GM19397 (cell line): Measurements from ENCODE around the gene FRMD1.

Source experiments
- ATAC-seq: cut with Tn5 transposase; IDR thresholded peaks from one replicate; pipeline ENCODE4 v1.9.1; 2021; ENCODE audit warnings: mild to moderate bottlenecking, moderate library complexity; ENCODE audit not compliant: unreplicated experiment

The FRMD1 gene

GRCh38 chr6:168113226-168113625 lies 34.2 kb upstream of the FRMD1 start:
- no peak for ATAC-seq

GRCh38 chr6:168111911-168112310 lies 32.9 kb upstream of the FRMD1 start:
- no peak for ATAC-seq

- ATAC-seq = no peak
Observed at GRCh38 chr6:168110437-168110836, 31.4 kb upstream of the FRMD1 start.

- no peak for ATAC-seq
Observed at GRCh38 chr6:168109171-168109570, 30.2 kb upstream of the FRMD1 start.

GRCh38 chr6:168107191-168107983 lies 28.4 kb upstream of the FRMD1 start:
- ATAC-seq = no peak

- no peak for ATAC-seq
Observed at GRCh38 chr6:168106633-168107005, 27.6 kb upstream of the FRMD1 start.

- no peak for ATAC-seq
Observed at GRCh38 chr6:168105813-168106632, 27.0 kb upstream of the FRMD1 start.

- ATAC-seq = no peak
Observed at GRCh38 chr6:168104636-168105035, 25.6 kb upstream of the FRMD1 start.

GRCh38 chr6:168103050-168103830 lies 24.2 kb upstream of the FRMD1 start:
- no peak for ATAC-seq

- ATAC-seq = no peak
Observed at GRCh38 chr6:168102315-168102985, 23.4 kb upstream of the FRMD1 start.

- no peak for ATAC-seq
Observed at GRCh38 chr6:168101590-168102314, 22.7 kb upstream of the FRMD1 start.

- ATAC-seq = no peak
Observed at GRCh38 chr6:168100803-168101589, 22.0 kb upstream of the FRMD1 start.

- ATAC-seq = no peak
Observed at GRCh38 chr6:168100011-168100802, 21.2 kb upstream of the FRMD1 start.

- no peak for ATAC-seq
Observed at GRCh38 chr6:168099201-168100010, 20.4 kb upstream of the FRMD1 start.

GRCh38 chr6:168098431-168098861 lies 19.4 kb upstream of the FRMD1 start:
- no peak for ATAC-seq

- no peak for ATAC-seq
Observed at GRCh38 chr6:168097621-168098430, 18.8 kb upstream of the FRMD1 start.

GRCh38 chr6:168097221-168097620 lies 18.2 kb upstream of the FRMD1 start:
- no peak for ATAC-seq
